ENCODE data around the gene OR56A5.

OR56A5 gene

DNA sequence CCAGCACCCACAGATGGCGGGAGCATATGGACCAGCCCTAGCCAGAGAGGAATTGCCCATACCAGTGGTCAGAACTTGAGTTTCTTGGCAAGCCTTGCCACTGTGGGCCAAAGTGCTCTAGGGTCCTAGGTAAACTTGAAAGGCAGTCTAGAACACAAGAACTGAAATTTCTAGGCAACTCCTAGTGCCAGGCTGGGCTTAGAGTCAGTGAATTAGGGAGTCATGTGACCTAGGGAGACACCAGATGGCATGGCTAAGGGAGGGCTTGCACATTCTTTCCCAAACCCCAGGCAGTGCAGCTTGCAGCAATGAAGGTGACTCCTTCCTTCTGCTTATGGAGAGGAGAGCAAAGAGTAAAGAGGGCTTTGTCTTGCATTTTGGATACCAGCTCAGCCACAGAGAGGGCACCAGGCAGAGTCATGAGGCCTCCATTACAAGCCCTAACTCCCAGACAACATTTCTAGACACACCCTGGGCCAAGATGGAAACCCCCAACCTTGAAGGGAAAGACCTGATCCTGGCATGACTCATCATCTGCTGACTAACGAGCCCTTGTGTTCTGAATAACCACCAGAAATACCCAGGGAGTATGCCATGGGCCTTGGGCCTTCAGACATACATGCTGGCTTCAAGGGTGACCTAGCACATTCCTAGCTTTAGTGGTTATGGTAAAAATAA is 45.4 kb downstream of the OR56A5 start:
- H3K4me3 ChIP-seq (ENCODE audit: low read depth in 1 of 2, low read length in 2 of 2) = no peak overlapping the region
- peaks cover 0 to 1% of the 10 kb centered on the region in 2 donors for H3K9me3 ChIP-seq (ENCODE audit: control insufficient read depth in 1 of 2, low read length in 2 of 2)
- no peaks in the 10 kb centered on the region for H3K27me3 ChIP-seq (ENCODE audit: control insufficient read depth in 1 of 2, insufficient read depth in 2 of 2, low read length in 2 of 2)
- no peak overlapping the region for H3K9ac ChIP-seq (ENCODE audit: low read depth in 1 of 2, low read length in 2 of 2)
- H3K4me1 ChIP-seq (ENCODE audit: control insufficient read depth in 1 of 2, insufficient read depth in 2 of 2, low read length in 2 of 2) = no peaks in the 10 kb centered on the region
- no peak overlapping the region for H3K27ac ChIP-seq (ENCODE audit: low read depth, low read length)
- no peaks in the 10 kb centered on the region for H3K36me3 ChIP-seq (ENCODE audit: control insufficient read depth in 1 of 2, insufficient read depth in 2 of 2, low read length in 2 of 2)

Measured in duodenal mucosa (tissue), 2 donors.